ENCODE measurements around the gene ASCL5.

DNA sequence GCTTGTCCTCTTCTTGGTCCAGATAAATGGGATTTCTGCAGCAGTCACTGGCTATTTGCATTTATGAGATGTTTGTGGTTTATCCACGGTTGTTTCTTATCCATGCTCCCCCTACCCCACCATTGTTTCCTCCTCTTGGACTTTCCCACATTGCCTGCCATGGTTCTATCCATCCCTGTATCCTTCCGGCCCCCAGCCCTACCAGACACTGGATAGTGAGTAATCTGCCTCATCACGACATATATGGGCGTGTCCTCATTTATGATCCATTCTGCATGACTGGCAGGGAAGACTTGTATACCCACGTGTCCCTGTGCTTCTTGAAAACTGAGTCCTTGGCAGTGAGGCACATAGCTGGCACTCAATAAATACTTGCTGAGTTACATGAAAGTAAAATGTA, 54.8 kb downstream of the ASCL5 start:
- TF ChIP-seq, protein P1, sequence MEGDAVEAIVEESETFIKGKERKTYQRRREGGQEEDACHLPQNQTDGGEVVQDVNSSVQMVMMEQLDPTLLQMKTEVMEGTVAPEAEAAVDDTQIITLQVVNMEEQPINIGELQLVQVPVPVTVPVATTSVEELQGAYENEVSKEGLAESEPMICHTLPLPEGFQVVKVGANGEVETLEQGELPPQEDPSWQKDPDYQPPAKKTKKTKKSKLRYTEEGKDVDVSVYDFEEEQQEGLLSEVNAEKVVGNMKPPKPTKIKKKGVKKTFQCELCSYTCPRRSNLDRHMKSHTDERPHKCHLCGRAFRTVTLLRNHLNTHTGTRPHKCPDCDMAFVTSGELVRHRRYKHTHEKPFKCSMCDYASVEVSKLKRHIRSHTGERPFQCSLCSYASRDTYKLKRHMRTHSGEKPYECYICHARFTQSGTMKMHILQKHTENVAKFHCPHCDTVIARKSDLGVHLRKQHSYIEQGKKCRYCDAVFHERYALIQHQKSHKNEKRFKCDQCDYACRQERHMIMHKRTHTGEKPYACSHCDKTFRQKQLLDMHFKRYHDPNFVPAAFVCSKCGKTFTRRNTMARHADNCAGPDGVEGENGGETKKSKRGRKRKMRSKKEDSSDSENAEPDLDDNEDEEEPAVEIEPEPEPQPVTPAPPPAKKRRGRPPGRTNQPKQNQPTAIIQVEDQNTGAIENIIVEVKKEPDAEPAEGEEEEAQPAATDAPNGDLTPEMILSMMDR (IDR thresholded peaks at IDR 0.05) = no peak
- TF ChIP-seq POLR2AphosphoS5 (IDR thresholded peaks at IDR 0.05; ENCODE audit: low read depth, low read length) = no peak

Data from Panc1 (cell line).